ENCODE data around the gene MAP3K9. TPM values are rescaled to one million over a fixed set of nuclear protein-coding genes. Genes with fewer than 3 reads are reported as not detected.

Gene MAP3K9
- total and polyA plus RNA-seq, 2 of the 8 experiments (the other 6 are each of a cell fraction or from before 2014, with no cell fraction given): 9.8 to 24.7 TPM

- H2BK5ac ChIP-seq (ENCODE audit: low read depth, low read length): no peak overlapping the region
- H3K18ac ChIP-seq (ENCODE audit: extremely low read depth, low read length): no peak overlapping the region
- no peaks in the 10 kb centered on the region for H3K27me3 ChIP-seq (replicated peaks in 1 of 4; ENCODE audit: control insufficient read depth in 3 of 4, extremely low read depth in 1 of 4, insufficient read depth in 3 of 4, low read length in 3 of 4)
- H4K8ac ChIP-seq (ENCODE audit: extremely low read depth, insufficient read depth, low read length): no peak overlapping the region
- H3K4me3 ChIP-seq (ENCODE audit: extremely low read depth in 1 of 4, insufficient read depth in 2 of 4, low read depth in 3 of 4, low read length in 4 of 4): no peak overlapping the region
- no peak overlapping the region for H2BK15ac ChIP-seq (ENCODE audit: low read length)
- WGBS, 2 experiments (ENCODE audit: extremely low coverage in 1 of 2, insufficient coverage in 1 of 2, insufficient read length in 1 of 2, insufficient replicate concordance in 2 of 2, low coverage in 1 of 2, low lambda C conversion rate in 2 of 2, missing lambda C conversion rate in 1 of 2): 95% methylated on average over 2 of the region's 2 CpGs; no CpG with 5 or more reads in 1 of the 2 experiments
- no peak overlapping the region; a peak in 1 of 7 replicates for H3K9ac ChIP-seq (replicated peaks in 1 of 4; ENCODE audit: extremely low read depth in 1 of 4, low read depth in 3 of 4, low read length in 3 of 4)
- no peak overlapping the region for H3K4ac ChIP-seq (replicated peaks; ENCODE audit: insufficient read length, low read depth, low read length)
- H2AK5ac ChIP-seq (ENCODE audit: low read depth, low read length): no peak overlapping the region
- H2BK12ac ChIP-seq (ENCODE audit: low read depth, low read length): no peak overlapping the region
- H2BK20ac ChIP-seq (ENCODE audit: low read length): no peak overlapping the region
- no peak overlapping the region for H4K91ac ChIP-seq (replicated peaks; ENCODE audit: insufficient read length, low read length)
- no peak overlapping the region for H3K4me2 ChIP-seq (ENCODE audit: insufficient read depth in 1 of 2, low read depth in 2 of 2, low read length in 2 of 2)
- no peak overlapping the region for H4K5ac ChIP-seq (ENCODE audit: insufficient read length, low read depth, low read length)
- DNase-seq (ENCODE audit: low read depth in 1 of 2, low spot score in 2 of 2): no peak
- POLR2A ChIA-PET (ENCODE audit: partially characterized antibody): interaction anchor here (1.4 kb wide), 1 partner anchor 15 kb away, joined by 5 read pairs; no protein-coding TSS in a partner anchor
- CTCF ChIA-PET (ENCODE audit: partially characterized antibody): interaction anchor here (0.9 to 1.1 kb wide), 5 partner anchors 13 to 213 kb away, joined by 3 to 4 read pairs (median 3); no protein-coding TSS in a partner anchor
- H3K4me1 ChIP-seq (replicated peaks in 1 of 4; ENCODE audit: control insufficient read depth in 3 of 4, insufficient read depth in 4 of 4, low read length in 3 of 4): no peaks in the 10 kb centered on the region
- H3K23ac ChIP-seq (ENCODE audit: insufficient read length): no peak overlapping the region
- no peaks in the 10 kb centered on the region for H3K79me1 ChIP-seq (ENCODE audit: low read depth, low read length)
- H3K79me2 ChIP-seq (ENCODE audit: control insufficient read depth in 1 of 2, insufficient read depth in 2 of 2, low read length in 2 of 2): no peaks in the 10 kb centered on the region
- no peaks in the 10 kb centered on the region for H3K23me2 ChIP-seq (ENCODE audit: low read depth, low read length)
- H3K9me3 ChIP-seq (ENCODE audit: insufficient read depth in 2 of 2, low read depth in 1 of 2, low read length in 1 of 2): no peaks in the 10 kb centered on the region
- FAIRE-seq: no peak
- H3K14ac ChIP-seq (ENCODE audit: insufficient read length): no peak overlapping the region
- H3K56ac ChIP-seq (replicated peaks; ENCODE audit: insufficient read length, low read depth, low read length): no peak overlapping the region
- no peak overlapping the region for H3K27ac ChIP-seq (ENCODE audit: low read depth, low read length)
- no peaks in the 10 kb centered on the region for H3K36me3 ChIP-seq (ENCODE audit: control insufficient read depth in 2 of 4, insufficient read depth in 4 of 4, low read length in 3 of 4)
- H2BK120ac ChIP-seq (replicated peaks; ENCODE audit: low read depth, low read length): no peak overlapping the region
- H2AFZ ChIP-seq (ENCODE audit: low read length): no peak overlapping the region
- H4K20me1 ChIP-seq (replicated peaks in 1 of 2; ENCODE audit: control insufficient read depth in 1 of 2, insufficient read depth in 2 of 2, low read length in 2 of 2): no peaks in the 10 kb centered on the region
- TF ChIP-seq CHD2 (IDR thresholded peaks at IDR 0.05; ENCODE audit: low read length) (no peak), KDM1A (IDR thresholded peaks at IDR 0.05; ENCODE audit: borderline replicate concordance, low read length) (no peak), SP4 (IDR thresholded peaks at IDR 0.05; ENCODE audit: low read length) (no peak), FOSL1 (IDR thresholded peaks at IDR 0.05; ENCODE audit: insufficient read depth, low read depth, low read length) (no peak), SIN3A (conservative IDR thresholded peaks at IDR 0.05 in 1 of 2, IDR thresholded peaks at IDR 0.05 in 1 of 2; ENCODE audit: low read depth in 1 of 2, low read length in 2 of 2) (no peak), RBBP5 (IDR thresholded peaks at IDR 0.05; ENCODE audit: borderline replicate concordance, low read depth, low read length) (no peak), TCF12 (IDR thresholded peaks at IDR 0.05; ENCODE audit: low read depth, low read length) (no peak), EP300 (IDR thresholded peaks at IDR 0.05; ENCODE audit: borderline replicate concordance in 1 of 2, low read depth in 2 of 2, low read length in 2 of 2) (no peak), HDAC2 (IDR thresholded peaks at IDR 0.05; ENCODE audit: borderline replicate concordance in 1 of 2, low read depth in 2 of 2, low read length in 2 of 2) (no peak), JUND (IDR thresholded peaks at IDR 0.05; ENCODE audit: low read length) (no peak)
These were observed 33.6 kb upstream of the MAP3K9 start for GRCh38 chr14:70842851-70843462.

Measured in H1 (cell line).